OCI-LY7 (cell line): ENCODE data around the gene RAD51B. TPM values are rescaled to one million over a fixed set of nuclear protein-coding genes. Genes with fewer than 3 reads are reported as not detected.

ENCODE experiments used
- BruUV-seq: library from RNA; stranded (reverse); fragments of 400-500 nt; replicated peaks from 2 replicates; lab custom pipeline; 2021; lab: Mats Ljungman, UMichigan
- CTCF ChIA-PET: fragments of 300-600 bp; sonication (Branson Sonifier 250); formaldehyde crosslinking; loops from one replicate; lab custom pipeline; 2022; ENCODE audit warnings: antibody characterized with exemption; ENCODE audit not compliant: unreplicated experiment; lab: Charles Lee
- POLR2A ChIA-PET: fragments of 300-600 bp; sonication (Branson Sonifier 250); formaldehyde crosslinking; loops from one replicate; lab custom pipeline; 2022; ENCODE audit warnings: antibody characterized with exemption; lab: Charles Lee
- DNase-seq: peaks from one replicate; pipeline ENCODE4 v3.0.0-alpha.2; 2015; ENCODE audit warnings: low spot score
- H2AFZ ChIP-seq: fragments of 200-600 bp; sonication (generic), shearing (Covaris generic); 2 replicates; pipeline ENCODE4 v1.6.1; 2014; ENCODE audit warnings: mild to moderate bottlenecking, antibody characterized with exemption, low read length, moderate library complexity
- H3K27ac ChIP-seq: fragments of 200-600 bp; sonication (generic); 2 replicates; pipeline ENCODE4 v1.5.1; 2014; ENCODE audit warnings: mixed run types, low read depth, mild to moderate bottlenecking, moderate library complexity, low read length, inconsistent platforms; ENCODE audit not compliant: poor library complexity, severe bottlenecking
- H3K36me3 ChIP-seq: fragments of 200-600 bp; sonication (generic); 2 replicates; pipeline ENCODE4 v1.6.1; 2014; ENCODE audit warnings: mild to moderate bottlenecking, antibody characterized with exemption, low read length, moderate library complexity, mixed read lengths; ENCODE audit not compliant: insufficient read depth
- H3K4me1 ChIP-seq: fragments of 200-600 bp; sonication (generic); 2 replicates; pipeline ENCODE4 v1.5.1; 2014; ENCODE audit warnings: mild to moderate bottlenecking, low read length; ENCODE audit not compliant: insufficient read depth, poor library complexity, severe bottlenecking
- H3K4me2 ChIP-seq: fragments of 200-600 bp; sonication (generic); 2 replicates; pipeline ENCODE4 v1.6.1; 2014; ENCODE audit warnings: mild to moderate bottlenecking, low read length
- H3K4me3 ChIP-seq: fragments of 200-600 bp; sonication (generic); 2 replicates; pipeline ENCODE4 v1.5.1; 2014; ENCODE audit warnings: mild to moderate bottlenecking, low read depth, low read length; ENCODE audit not compliant: poor library complexity, severe bottlenecking
- H3K79me2 ChIP-seq: fragments of 200-600 bp; sonication (generic); 2 replicates; pipeline ENCODE4 v1.6.1; 2016; ENCODE audit warnings: low read depth, mild to moderate bottlenecking, low read length, moderate library complexity, mixed read lengths; ENCODE audit not compliant: insufficient read depth
- H3K9me2 ChIP-seq: fragments of 200-600 bp; sonication (generic); 2 replicates; pipeline ENCODE4 v1.6.1; 2016; ENCODE audit warnings: mild to moderate bottlenecking, low read length, mixed read lengths; ENCODE audit not compliant: insufficient read depth
- H3K9me3 ChIP-seq: fragments of 200-600 bp; sonication (generic); 2 replicates; pipeline ENCODE4 v1.6.1; 2014; ENCODE audit warnings: mild to moderate bottlenecking, mixed run types, low read length, mixed read lengths
- H4K20me1 ChIP-seq: fragments of 200-600 bp; sonication (generic); 2 replicates; pipeline ENCODE4 v1.6.1; 2014; ENCODE audit warnings: mild to moderate bottlenecking, antibody characterized with exemption, low read length, moderate library complexity, mixed read lengths; ENCODE audit not compliant: insufficient read depth
- EZH2phosphoT487 ChIP-seq: fragments of 200-600 bp; sonication (generic); IDR thresholded peaks from 2 replicates; pipeline ENCODE4 v1.6.1; 2018; ENCODE audit warnings: low read depth, borderline replicate concordance, mild to moderate bottlenecking, mixed run types, antibody characterized with exemption, low read length, moderate library complexity, mixed read lengths
- intact Hi-C: fragments of 100-400 bp; cut with micrococcal nuclease; formaldehyde crosslinking; loops from one replicate; pipeline ENCODE4 v1.10.0; 2022; ENCODE audit not compliant: unreplicated experiment
- total RNA-seq, 2 experiments: library from RNA; depleted of rRNA in 1 of 2; stranded (reverse); fragments of >200 nt in 1 of 2; shearing (Covaris generic) in 1 of 2; gene quantifications; 2 replicates each; pipeline ENCODE4 v1.2.3, GENCODE V29; 2014 to 2022
- TF ChIP-seq, protein P1 (sequence below): fragments of 200-600 bp; sonication (generic); conservative IDR thresholded peaks from 2 replicates; pipeline ENCODE4 v1.5.1; 2014; ENCODE audit warnings: mild to moderate bottlenecking, antibody characterized with exemption, low read length, moderate library complexity, mixed read lengths

RAD51B gene
- total RNA-seq, 2 experiments from 2014 or later: 41.4 to 89.9 TPM

GRCh38 chr14:68012871-68013270 is 193.3 kb downstream of the RAD51B start:
- Histone ChIP-seq H3K9me2 (no peaks in the 10 kb centered on the region), H3K79me2 (no peaks in the 10 kb centered on the region), H3K4me3 (no peak overlapping the region), H3K36me3 (no peaks in the 10 kb centered on the region), H3K4me2 (no peak overlapping the region), H3K9me3 (no peaks in the 10 kb centered on the region), H3K27ac (no peak overlapping the region), H4K20me1 (no peaks in the 10 kb centered on the region), H3K4me1 (no peaks in the 10 kb centered on the region), H2AFZ (no peak overlapping the region)
- POLR2A ChIA-PET: no interaction called here
- intact Hi-C loops: no loop called here
- no TSS peak for BruUV-seq
- DNase-seq: no peak
- CTCF ChIA-PET: no interaction called here
- TF ChIP-seq, protein P1, sequence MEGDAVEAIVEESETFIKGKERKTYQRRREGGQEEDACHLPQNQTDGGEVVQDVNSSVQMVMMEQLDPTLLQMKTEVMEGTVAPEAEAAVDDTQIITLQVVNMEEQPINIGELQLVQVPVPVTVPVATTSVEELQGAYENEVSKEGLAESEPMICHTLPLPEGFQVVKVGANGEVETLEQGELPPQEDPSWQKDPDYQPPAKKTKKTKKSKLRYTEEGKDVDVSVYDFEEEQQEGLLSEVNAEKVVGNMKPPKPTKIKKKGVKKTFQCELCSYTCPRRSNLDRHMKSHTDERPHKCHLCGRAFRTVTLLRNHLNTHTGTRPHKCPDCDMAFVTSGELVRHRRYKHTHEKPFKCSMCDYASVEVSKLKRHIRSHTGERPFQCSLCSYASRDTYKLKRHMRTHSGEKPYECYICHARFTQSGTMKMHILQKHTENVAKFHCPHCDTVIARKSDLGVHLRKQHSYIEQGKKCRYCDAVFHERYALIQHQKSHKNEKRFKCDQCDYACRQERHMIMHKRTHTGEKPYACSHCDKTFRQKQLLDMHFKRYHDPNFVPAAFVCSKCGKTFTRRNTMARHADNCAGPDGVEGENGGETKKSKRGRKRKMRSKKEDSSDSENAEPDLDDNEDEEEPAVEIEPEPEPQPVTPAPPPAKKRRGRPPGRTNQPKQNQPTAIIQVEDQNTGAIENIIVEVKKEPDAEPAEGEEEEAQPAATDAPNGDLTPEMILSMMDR: no peak
- TF ChIP-seq EZH2phosphoT487: no peak

DNA sequence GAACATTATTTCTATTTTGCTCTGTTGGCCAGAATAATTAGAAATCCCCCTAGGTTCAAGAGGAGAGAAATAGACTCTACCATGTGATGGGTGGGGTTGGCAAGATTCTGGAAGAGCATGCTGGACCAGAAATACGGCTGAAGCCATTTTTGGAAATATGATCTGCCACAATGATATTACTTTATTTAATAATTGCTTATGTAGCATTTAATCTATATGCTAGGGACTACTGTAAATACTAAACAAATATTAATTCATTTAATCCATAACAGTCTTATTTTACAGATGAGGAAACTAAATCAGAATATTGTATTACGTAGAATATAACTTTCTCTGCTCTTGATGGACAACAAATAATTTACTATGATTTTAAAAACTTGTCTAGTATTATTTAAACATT is 193.7 kb downstream of the RAD51B start:
- intact Hi-C loops: no loop called here
- H3K9me3 ChIP-seq: no peaks in the 10 kb centered on the region
- no peaks in the 10 kb centered on the region for H3K9me2 ChIP-seq
- H3K4me2 ChIP-seq: no peak overlapping the region
- H4K20me1 ChIP-seq: no peaks in the 10 kb centered on the region
- no peak for DNase-seq
- TF ChIP-seq, protein P1: no peak
- no peak for TF ChIP-seq EZH2phosphoT487
- no peak overlapping the region for H2AFZ ChIP-seq
- no peaks in the 10 kb centered on the region for H3K36me3 ChIP-seq
- H3K79me2 ChIP-seq: no peaks in the 10 kb centered on the region
- no TSS peak for BruUV-seq
- no peaks in the 10 kb centered on the region for H3K4me1 ChIP-seq
- ChIA-PET POLR2A (no interaction called here), CTCF (no interaction called here)
- no peak overlapping the region for H3K27ac ChIP-seq
- H3K4me3 ChIP-seq: no peak overlapping the region

DNA sequence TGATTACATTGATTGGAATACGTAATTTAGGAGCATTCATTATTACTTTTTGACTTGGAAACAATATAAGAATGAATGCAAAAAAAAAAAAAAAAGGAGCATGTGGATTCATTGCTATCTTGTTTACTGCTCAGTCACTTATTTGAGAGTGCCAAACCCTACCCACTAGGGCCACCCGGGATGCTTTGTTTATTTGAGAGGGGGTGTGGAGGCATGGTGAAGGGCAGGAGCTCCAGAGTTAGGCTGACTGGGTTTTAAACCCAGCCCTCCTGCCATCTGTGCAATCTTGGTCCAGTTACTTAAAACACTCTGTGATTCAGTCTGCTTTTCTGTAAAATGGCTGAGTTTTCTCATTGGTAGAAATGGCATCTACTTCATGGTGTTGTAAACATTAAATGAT is 195.2 kb downstream of the RAD51B start:
- H4K20me1 ChIP-seq: no peaks in the 10 kb centered on the region
- H3K4me3 ChIP-seq: no peak overlapping the region
- no peak for DNase-seq
- H3K4me1 ChIP-seq: no peaks in the 10 kb centered on the region
- H3K9me2 ChIP-seq: no peaks in the 10 kb centered on the region
- H3K79me2 ChIP-seq: no peaks in the 10 kb centered on the region
- H3K27ac ChIP-seq: no peak overlapping the region
- no peaks in the 10 kb centered on the region for H3K9me3 ChIP-seq
- TF ChIP-seq EZH2phosphoT487: no peak
- TF ChIP-seq, protein P1: no peak
- BruUV-seq: no TSS peak
- H3K36me3 ChIP-seq: no peaks in the 10 kb centered on the region
- no peak overlapping the region for H3K4me2 ChIP-seq
- intact Hi-C loops: no loop called here
- ChIA-PET POLR2A (interaction anchor here (0.7 kb wide), 1 partner anchor 316 kb away, joined by 6 read pairs; no protein-coding TSS in a partner anchor), CTCF (no interaction called here)
- H2AFZ ChIP-seq: no peak overlapping the region
